ENCODE results near the gene TCEAL3. TPM values are rescaled to one million over a fixed set of nuclear protein-coding genes. Genes with fewer than 3 reads are reported as not detected.

TCEAL3 gene
- total and polyA plus RNA-seq, 2 donors: 5.5 to 25.9 TPM

DNA sequence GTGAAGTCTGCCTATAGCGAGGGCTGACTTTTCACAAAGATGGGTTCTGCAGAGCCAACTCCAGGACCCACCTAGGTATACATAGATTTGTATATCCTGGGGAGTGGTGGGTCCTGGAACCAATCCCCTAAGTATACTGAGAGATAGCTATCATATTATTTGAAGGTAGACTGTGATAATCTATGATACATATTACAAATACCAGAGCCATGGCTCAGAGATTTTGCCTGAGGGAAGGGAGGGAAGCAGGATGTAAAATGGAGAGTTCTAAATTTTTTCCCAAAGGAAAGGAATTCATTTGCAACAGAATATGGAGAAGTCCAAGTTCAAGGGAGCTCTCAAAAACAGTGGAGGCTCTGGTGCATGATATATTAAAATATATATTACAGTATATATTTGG, 7.2 kb downstream of the TCEAL3 start:
- H3K4me1 ChIP-seq (ENCODE audit: control insufficient read depth in 2 of 2, insufficient read depth in 2 of 2, low read length in 2 of 2): no peaks in the 10 kb centered on the region
- H3K27ac ChIP-seq (ENCODE audit: low read depth in 1 of 2, low read length in 1 of 2): no peak overlapping the region
- H3K27me3 ChIP-seq (ENCODE audit: control insufficient read depth in 2 of 2, insufficient read depth in 1 of 2, low read length in 1 of 2): no peaks in the 10 kb centered on the region
- 97% methylated on average over 1 of the region's 1 CpG for WGBS
- H3K36me3 ChIP-seq (ENCODE audit: control insufficient read depth in 2 of 2, insufficient read depth in 2 of 2, low read length in 1 of 2): no peaks in the 10 kb centered on the region
- H3K9me3 ChIP-seq (ENCODE audit: control insufficient read depth in 2 of 2, insufficient read depth in 1 of 2, low read length in 1 of 2): no peaks in the 10 kb centered on the region
- DNase-seq (ENCODE audit: low read depth in 6 of 9, low spot score in 9 of 9): no peak
- H3K4me3 ChIP-seq (ENCODE audit: low read length in 2 of 2): no peak overlapping the region

GRCh38 chrX:103615781-103616371, 8.1 kb downstream of the TCEAL3 start:
- Histone ChIP-seq H3K36me3 (ENCODE audit: control insufficient read depth in 2 of 2, insufficient read depth in 2 of 2, low read length in 1 of 2) (no peaks in the 10 kb centered on the region), H3K4me3 (ENCODE audit: low read length in 2 of 2) (no peak overlapping the region), H3K27ac (ENCODE audit: low read depth in 1 of 2, low read length in 1 of 2) (no peak overlapping the region), H3K27me3 (ENCODE audit: control insufficient read depth in 2 of 2, insufficient read depth in 1 of 2, low read length in 1 of 2) (no peaks in the 10 kb centered on the region), H3K4me1 (ENCODE audit: control insufficient read depth in 2 of 2, insufficient read depth in 2 of 2, low read length in 2 of 2) (no peaks in the 10 kb centered on the region), H3K9me3 (ENCODE audit: control insufficient read depth in 2 of 2, insufficient read depth in 1 of 2, low read length in 1 of 2) (no peaks in the 10 kb centered on the region)
- DNase-seq (ENCODE audit: low read depth in 6 of 9, low spot score in 9 of 9): no peak

- H3K4me1 ChIP-seq (ENCODE audit: control insufficient read depth in 2 of 2, insufficient read depth in 2 of 2, low read length in 2 of 2): no peaks in the 10 kb centered on the region
- no peak for DNase-seq (ENCODE audit: low read depth in 6 of 9, low spot score in 9 of 9)
- no peaks in the 10 kb centered on the region for H3K36me3 ChIP-seq (ENCODE audit: control insufficient read depth in 2 of 2, insufficient read depth in 2 of 2, low read length in 1 of 2)
- no peaks in the 10 kb centered on the region for H3K27me3 ChIP-seq (ENCODE audit: control insufficient read depth in 2 of 2, insufficient read depth in 1 of 2, low read length in 1 of 2)
- 92% methylated on average over 1 of the region's 1 CpG for whole genome bisulfite sequencing
- H3K4me3 ChIP-seq (ENCODE audit: low read length in 2 of 2): no peak overlapping the region
- H3K27ac ChIP-seq (ENCODE audit: low read depth in 1 of 2, low read length in 1 of 2): no peak overlapping the region
- no peaks in the 10 kb centered on the region for H3K9me3 ChIP-seq (ENCODE audit: control insufficient read depth in 2 of 2, insufficient read depth in 1 of 2, low read length in 1 of 2)
Measured at GRCh38 chrX:103616676-103617186, 9.0 kb downstream of the TCEAL3 start.

DNA sequence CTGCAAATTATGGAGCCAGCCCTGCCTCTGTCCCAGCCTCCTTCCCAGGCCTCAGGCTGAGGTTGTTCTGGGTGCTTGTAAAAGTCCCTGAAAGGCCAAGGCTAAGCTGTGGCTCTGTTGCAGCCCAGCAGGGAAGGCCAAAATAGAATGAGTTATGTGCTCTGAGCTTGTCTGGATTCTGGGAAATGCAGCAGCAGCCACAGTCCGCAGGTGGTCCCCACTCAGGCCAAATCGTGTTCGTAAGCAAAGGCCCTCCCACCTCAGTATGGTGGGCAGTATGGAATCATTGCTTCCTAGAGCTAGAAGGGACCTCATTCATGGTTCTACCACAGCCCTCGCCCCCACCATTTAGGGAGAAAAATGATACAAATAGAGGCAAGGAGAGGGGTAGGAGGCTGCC, 16.3 kb downstream of the TCEAL3 start:
- peaks cover 0 to 6% of the 10 kb centered on the region in 2 donors for H3K27me3 ChIP-seq (ENCODE audit: control insufficient read depth in 2 of 2, insufficient read depth in 1 of 2, low read length in 1 of 2)
- no peaks in the 10 kb centered on the region for H3K9me3 ChIP-seq (ENCODE audit: control insufficient read depth in 2 of 2, insufficient read depth in 1 of 2, low read length in 1 of 2)
- H3K36me3 ChIP-seq (ENCODE audit: control insufficient read depth in 2 of 2, insufficient read depth in 2 of 2, low read length in 1 of 2): no peaks in the 10 kb centered on the region
- no peak overlapping the region for H3K4me3 ChIP-seq (ENCODE audit: low read length in 2 of 2)
- H3K4me1 ChIP-seq (ENCODE audit: control insufficient read depth in 2 of 2, insufficient read depth in 2 of 2, low read length in 2 of 2): no peaks in the 10 kb centered on the region
- H3K27ac ChIP-seq (ENCODE audit: low read depth in 1 of 2, low read length in 1 of 2): no peak overlapping the region
- WGBS: 94% methylated on average over 4 of the region's 4 CpGs
- DNase-seq (ENCODE audit: low read depth in 6 of 9, low spot score in 9 of 9): no peak

DNA sequence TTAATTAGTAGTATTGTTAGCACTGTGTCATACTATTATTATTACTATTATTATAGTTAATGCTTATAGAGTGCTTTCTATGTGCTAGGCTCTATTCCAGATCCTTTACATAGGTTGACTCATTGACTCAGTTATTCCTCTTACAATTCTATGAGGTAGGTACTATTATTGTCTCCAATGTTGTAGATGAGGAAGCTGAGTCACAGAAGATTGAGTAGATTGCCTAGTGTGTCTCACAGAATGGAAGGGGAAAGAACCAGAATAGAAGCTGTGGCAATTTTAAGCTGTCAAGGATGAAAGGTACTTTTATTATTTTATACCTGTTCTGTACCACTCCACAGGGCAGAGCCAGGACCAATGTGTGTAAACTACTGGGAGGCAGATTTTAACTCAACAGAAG, 19.1 kb downstream of the TCEAL3 start:
- H3K4me1 ChIP-seq (ENCODE audit: control insufficient read depth in 2 of 2, insufficient read depth in 2 of 2, low read length in 2 of 2): peaks cover 0 to 4% of the 10 kb centered on the region in 2 donors
- H3K4me3 ChIP-seq (ENCODE audit: low read length in 2 of 2): no peak overlapping the region
- no peak overlapping the region for H3K27ac ChIP-seq (ENCODE audit: low read depth in 1 of 2, low read length in 1 of 2)
- DNase-seq (ENCODE audit: low read depth in 6 of 9, low spot score in 9 of 9): no peak
- no peaks in the 10 kb centered on the region for H3K9me3 ChIP-seq (ENCODE audit: control insufficient read depth in 2 of 2, insufficient read depth in 1 of 2, low read length in 1 of 2)
- H3K27me3 ChIP-seq (ENCODE audit: control insufficient read depth in 2 of 2, insufficient read depth in 1 of 2, low read length in 1 of 2): peaks cover 0 to 15% of the 10 kb centered on the region in 2 donors
- H3K36me3 ChIP-seq (ENCODE audit: control insufficient read depth in 2 of 2, insufficient read depth in 2 of 2, low read length in 1 of 2): no peaks in the 10 kb centered on the region

DNA sequence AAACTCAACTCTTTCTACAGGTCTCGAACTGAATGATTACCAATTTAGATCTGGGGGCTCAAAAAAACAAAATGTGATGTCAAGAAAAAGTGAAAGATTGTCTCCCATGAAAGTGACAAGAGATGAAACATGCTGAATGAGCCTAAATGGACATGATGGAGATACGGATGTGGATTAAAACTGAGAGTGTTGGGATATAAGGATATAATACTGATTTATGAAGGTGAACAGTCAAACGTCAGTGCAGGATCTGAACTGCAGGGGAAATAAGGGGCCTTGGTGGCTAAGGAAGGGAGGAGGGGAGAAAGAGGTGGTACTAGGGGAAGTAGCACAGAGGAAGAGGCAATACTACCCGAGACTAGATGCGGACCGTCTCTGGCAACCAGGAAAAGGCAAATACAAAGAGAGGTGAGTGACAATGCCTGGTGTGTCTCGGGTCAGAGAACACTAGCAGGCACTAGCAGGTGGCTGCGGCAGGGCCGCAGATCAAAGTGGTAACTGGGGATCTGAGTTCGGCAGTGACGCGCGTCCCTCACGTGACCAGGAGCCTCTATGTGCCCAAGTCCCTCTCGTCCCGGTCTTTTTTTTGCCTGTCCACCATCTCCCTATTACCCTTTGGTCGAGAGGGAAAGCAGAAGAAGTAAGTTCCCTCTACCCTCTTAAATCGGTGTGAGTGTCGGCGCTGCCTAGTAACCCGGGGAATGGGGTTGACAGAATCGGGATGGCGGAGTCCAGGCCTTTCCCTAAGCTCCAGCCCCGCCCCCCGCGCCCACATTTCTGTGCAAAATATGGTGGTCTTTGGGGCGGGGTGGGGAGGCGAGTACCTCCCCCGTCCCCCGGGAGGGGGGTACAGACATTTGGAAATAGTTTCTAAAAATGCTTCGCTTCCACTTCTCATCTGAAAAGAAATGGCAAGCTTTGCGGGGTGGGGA, 20.9 kb downstream of the TCEAL3 start, which contains the start of gene TCEAL1:
Gene TCEAL1, plus strand, starts transcription at position 590 of the 932 bp plus-strand sequence. CDS start 942 bp downstream, outside the sequence.
- 4% methylated on average over 32 of the region's 32 CpGs for WGBS
- Histone ChIP-seq H3K27ac (ENCODE audit: low read depth in 1 of 2, low read length in 1 of 2) (peak within 1 kb of the TSS; percentile 62 to 70), H3K4me3 (ENCODE audit: low read length in 2 of 2) (peak within 1 kb of the TSS; percentile 63 to 65), H3K4me1 (ENCODE audit: control insufficient read depth in 2 of 2, insufficient read depth in 2 of 2, low read length in 2 of 2) (peaks cover 0 to 4% of the 10 kb centered on the region in 2 donors), H3K27me3 (ENCODE audit: control insufficient read depth in 2 of 2, insufficient read depth in 1 of 2, low read length in 1 of 2) (peaks cover 0 to 15% of the 10 kb centered on the region in 2 donors), H3K9me3 (ENCODE audit: control insufficient read depth in 2 of 2, insufficient read depth in 1 of 2, low read length in 1 of 2) (no peaks in the 10 kb centered on the region), H3K36me3 (ENCODE audit: control insufficient read depth in 2 of 2, insufficient read depth in 2 of 2, low read length in 1 of 2) (no peaks in the 10 kb centered on the region)
- DNase-seq (ENCODE audit: low read depth in 6 of 9, low spot score in 9 of 9): peak in 5 of 9 donors; percentile 23 to 51 (median 25)

DNA sequence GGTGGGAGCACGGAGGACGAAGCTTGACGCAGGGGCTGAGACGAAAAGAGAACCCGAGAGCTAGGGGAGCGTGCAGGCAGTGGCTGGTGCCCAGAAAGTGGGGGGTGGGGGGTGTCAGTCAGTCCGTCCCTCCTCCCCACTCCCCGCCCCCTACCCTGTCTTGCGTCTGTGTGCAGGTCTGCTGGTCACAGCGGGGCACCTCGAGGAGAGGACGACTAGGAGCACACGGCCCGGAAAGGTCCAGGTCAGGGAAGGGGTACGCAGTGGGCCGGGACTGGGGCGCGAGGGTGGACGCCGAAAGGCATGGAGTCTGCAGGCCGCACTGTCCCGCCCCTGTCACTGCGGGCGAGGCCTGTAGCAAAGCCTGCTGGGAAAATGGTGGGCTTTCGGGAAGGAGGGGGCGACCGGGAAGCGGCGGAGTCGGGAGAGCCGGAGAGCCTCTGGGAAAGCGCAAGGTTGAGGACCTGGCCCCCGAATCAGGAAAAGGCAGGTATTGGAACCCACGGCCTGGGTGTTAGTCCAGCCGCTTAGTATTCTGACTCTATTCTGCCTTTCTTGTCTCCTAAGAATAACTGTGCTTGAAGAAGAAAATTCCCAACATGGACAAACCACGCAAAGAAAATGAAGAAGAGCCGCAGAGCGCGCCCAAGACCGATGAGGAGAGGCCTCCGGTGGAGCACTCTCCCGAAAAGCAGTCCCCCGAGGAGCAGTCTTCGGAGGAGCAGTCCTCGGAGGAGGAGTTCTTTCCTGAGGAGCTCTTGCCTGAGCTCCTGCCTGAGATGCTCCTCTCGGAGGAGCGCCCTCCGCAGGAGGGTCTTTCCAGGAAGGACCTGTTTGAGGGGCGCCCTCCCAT, 21.8 kb downstream of the TCEAL3 start:
- H3K27me3 ChIP-seq (ENCODE audit: control insufficient read depth in 2 of 2, insufficient read depth in 1 of 2, low read length in 1 of 2): peaks cover 0 to 15% of the 10 kb centered on the region in 2 donors
- H3K9me3 ChIP-seq (ENCODE audit: control insufficient read depth in 2 of 2, insufficient read depth in 1 of 2, low read length in 1 of 2): no peaks in the 10 kb centered on the region
- no peaks in the 10 kb centered on the region for H3K36me3 ChIP-seq (ENCODE audit: control insufficient read depth in 2 of 2, insufficient read depth in 2 of 2, low read length in 1 of 2)
- peak overlapping the region; percentile 62 to 70 for H3K27ac ChIP-seq (ENCODE audit: low read depth in 1 of 2, low read length in 1 of 2)
- H3K4me1 ChIP-seq (ENCODE audit: control insufficient read depth in 2 of 2, insufficient read depth in 2 of 2, low read length in 2 of 2): peaks cover 0 to 4% of the 10 kb centered on the region in 2 donors
- peak in 5 of 9 donors; percentile 1 to 47 (median 10) for DNase-seq (ENCODE audit: low read depth in 6 of 9, low spot score in 9 of 9)
- peak overlapping the region; percentile 63 to 65 for H3K4me3 ChIP-seq (ENCODE audit: low read length in 2 of 2)
- WGBS: under 1% methylated on average over 49 of the region's 49 CpGs

DNA sequence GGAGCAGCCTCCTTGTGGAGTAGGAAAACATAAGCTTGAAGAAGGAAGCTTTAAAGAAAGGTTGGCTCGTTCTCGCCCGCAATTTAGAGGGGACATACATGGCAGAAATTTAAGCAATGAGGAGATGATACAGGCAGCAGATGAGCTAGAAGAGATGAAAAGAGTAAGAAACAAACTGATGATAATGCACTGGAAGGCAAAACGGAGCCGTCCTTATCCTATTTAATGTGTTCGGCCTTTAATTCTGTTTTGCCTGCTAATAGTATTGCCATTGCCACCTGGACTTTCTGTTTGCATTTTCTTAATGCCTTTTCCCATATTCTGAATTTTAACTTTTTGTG, 22.4 kb downstream of the TCEAL3 start:
- Histone ChIP-seq H3K4me1 (ENCODE audit: control insufficient read depth in 2 of 2, insufficient read depth in 2 of 2, low read length in 2 of 2) (peaks cover 0 to 4% of the 10 kb centered on the region in 2 donors), H3K36me3 (ENCODE audit: control insufficient read depth in 2 of 2, insufficient read depth in 2 of 2, low read length in 1 of 2) (no peaks in the 10 kb centered on the region), H3K9me3 (ENCODE audit: control insufficient read depth in 2 of 2, insufficient read depth in 1 of 2, low read length in 1 of 2) (no peaks in the 10 kb centered on the region), H3K27ac (ENCODE audit: low read depth in 1 of 2, low read length in 1 of 2) (peak overlapping the region; percentile 60 to 62), H3K4me3 (ENCODE audit: low read length in 2 of 2) (peak overlapping the region; percentile 63 to 65), H3K27me3 (ENCODE audit: control insufficient read depth in 2 of 2, insufficient read depth in 1 of 2, low read length in 1 of 2) (peaks cover 0 to 15% of the 10 kb centered on the region in 2 donors)
- WGBS: 37% methylated on average over 6 of the region's 6 CpGs
- DNase-seq (ENCODE audit: low read depth in 6 of 9, low spot score in 9 of 9): no peak

Measured in thymus (tissue), 11 donors.